DMS53 (cell line): ENCODE measurements around the gene C1QTNF6.
"Not testable (repeated sequence)": the region's sequence is repeated elsewhere in the genome, so short reads cannot be mapped to it uniquely, and the experiment has no call there.

ENCODE experiments used
- DNase-seq: peaks from one replicate; lab custom pipeline; 2025; lab: John Stamatoyannopoulos, UW

Gene C1QTNF6

GRCh38 chr22:37176464-37177061, 11.5 kb downstream of the C1QTNF6 start:
- DNase-seq, result no peak

GRCh38 chr22:37175414-37176281, 12.4 kb downstream of the C1QTNF6 start:
- DNase-seq, result no peak

- DNase-seq, result no peak
Observed at GRCh38 chr22:37174964-37175363, 13.1 kb downstream of the C1QTNF6 start.

GRCh38 chr22:37173709-37174108, 14.3 kb downstream of the C1QTNF6 start:
- no peak for DNase-seq

GRCh38 chr22:37172266-37173245, 15.5 kb downstream of the C1QTNF6 start:
- no peak for DNase-seq

DNA sequence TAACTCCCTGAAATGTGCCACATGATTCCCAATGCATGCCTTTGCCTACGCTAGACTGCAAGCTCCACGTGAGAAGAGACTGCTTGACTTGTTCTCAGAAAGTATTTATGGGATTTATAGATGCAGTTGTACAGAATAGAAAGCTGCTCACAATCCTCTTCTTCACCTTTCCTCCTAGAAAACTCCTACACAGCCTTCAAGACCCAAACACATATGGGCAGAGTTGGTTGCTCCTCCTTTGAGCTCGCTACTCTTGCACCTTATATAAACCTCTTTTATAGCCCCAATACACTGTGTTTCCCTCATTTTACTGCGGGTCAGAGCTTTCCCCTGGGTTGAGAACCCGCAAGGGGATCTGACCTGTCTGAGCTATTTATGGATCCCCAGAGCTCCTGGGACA, 16.4 kb downstream of the C1QTNF6 start:
- DNase-seq, result no peak

GRCh38 chr22:37170689-37171405, 17.2 kb downstream of the C1QTNF6 start:
- not testable (repeated sequence) for DNase-seq

DNA sequence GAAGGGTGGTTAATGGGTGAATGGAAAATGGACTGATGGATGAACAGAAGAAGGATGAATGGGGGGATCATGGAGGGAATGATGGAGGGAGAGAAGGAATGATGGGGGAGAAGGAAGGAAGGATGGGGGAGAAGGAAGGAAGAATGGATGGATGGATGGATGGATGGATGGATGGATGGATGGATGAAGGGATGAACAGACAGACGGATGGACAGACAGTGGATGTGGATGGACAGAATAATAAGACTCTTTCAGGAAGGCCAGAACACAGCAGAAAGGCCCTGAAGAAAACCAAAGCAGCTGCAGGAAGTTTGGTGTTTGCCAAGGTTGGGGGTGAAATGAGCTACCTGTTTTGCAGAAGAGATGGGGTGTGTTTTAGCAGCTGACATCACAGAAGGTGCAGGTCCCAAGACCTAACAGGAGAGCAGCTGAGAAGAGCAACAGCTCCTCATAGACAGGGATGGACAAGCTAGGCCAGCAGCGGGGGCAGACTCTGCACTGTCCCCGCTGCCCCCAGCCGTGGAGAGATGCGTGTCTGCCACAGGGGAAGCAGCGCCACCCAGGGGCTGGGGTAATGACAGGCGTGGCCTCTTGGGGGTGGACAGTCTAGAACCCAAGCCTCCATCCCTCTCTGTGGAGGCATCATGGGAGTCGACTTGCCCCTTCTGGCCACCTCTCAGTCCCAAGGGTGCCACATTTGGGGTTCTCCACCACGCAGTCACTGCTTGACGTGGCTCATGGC, 17.9 kb downstream of the C1QTNF6 start:
- no peak for DNase-seq

DNA sequence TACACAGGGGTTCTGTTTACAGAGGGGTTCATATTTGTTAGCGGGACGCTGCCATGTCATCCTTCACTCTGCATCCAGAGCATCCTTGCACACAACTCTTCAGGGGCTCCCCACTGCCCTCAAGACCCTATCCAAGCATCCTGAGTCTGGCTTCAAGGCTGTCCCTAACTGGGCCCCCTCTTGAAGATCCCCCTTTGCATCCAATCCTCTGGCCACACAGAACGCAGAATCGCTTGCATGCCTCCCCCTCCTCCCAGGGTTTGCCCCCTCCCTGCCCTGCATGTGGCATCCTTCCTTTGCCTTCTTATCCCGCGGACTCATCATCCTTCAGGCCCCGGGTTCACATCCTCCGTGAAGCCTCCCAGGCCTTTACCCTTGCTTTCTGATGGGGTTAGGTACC, 18.6 kb downstream of the C1QTNF6 start:
- no peak for DNase-seq

- no peak for DNase-seq
Observed at GRCh38 chr22:37167981-37168647, 19.9 kb downstream of the C1QTNF6 start.

DNA sequence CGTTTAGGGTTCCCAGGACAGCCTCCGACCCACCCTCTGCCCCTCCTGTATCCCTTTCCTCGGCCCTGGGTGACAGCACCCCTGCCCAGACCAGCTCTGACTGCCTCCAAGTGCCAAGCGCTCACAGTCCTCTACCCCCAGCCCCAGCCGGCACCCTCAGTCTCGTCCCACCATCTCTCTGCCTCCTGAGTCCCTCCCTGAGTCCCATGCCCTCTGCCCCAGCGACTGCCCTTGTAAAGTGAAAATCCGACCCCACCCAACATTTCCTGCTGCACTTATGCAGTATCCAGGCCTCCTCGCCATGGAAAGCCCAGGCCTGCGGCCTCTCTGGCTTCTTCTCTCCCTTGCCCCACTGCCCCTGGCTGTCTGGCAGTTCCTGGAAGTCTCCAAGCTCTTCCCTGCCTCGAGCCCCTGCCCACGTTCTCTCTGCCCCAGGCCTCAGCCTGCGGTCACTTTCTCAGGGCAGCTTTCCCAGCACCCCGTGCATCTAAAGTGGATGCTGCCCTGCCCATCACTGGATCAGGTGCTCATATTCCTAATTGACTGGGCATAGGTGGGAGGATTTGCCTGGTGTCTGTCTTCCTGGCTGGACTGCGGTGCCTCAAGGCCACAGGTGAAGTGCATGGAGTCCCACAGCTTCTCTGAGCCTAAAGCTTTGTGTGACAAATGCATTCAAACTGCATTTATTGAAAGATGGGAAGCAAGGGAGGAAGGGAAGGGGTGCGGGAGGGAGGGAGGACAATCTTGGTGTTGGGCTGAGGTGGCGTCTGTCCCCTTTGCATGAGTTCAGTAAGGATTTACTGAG, 20.7 kb downstream of the C1QTNF6 start:
- no peak for DNase-seq

DNA sequence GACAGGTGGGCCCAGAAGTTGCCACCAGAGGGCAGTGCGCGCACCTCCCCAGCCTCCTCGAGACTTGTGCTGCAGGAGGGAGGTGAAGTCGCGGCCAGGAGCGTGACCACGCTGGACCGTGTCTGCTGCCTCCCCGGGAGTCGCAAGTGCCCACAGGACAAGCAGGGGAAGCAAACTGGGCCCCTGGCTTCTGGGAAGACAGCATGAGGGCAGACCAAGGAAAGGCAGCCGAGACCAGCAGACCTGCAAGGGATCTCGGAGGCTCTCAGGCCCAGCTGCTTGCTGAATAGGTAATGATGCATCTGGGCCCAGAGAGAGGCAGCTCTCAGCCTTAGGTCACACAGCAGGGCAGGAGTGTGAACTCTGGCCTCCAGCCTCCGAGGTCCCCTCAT, 21.4 kb downstream of the C1QTNF6 start:
- DNase-seq, result peak; percentile 51

DNA sequence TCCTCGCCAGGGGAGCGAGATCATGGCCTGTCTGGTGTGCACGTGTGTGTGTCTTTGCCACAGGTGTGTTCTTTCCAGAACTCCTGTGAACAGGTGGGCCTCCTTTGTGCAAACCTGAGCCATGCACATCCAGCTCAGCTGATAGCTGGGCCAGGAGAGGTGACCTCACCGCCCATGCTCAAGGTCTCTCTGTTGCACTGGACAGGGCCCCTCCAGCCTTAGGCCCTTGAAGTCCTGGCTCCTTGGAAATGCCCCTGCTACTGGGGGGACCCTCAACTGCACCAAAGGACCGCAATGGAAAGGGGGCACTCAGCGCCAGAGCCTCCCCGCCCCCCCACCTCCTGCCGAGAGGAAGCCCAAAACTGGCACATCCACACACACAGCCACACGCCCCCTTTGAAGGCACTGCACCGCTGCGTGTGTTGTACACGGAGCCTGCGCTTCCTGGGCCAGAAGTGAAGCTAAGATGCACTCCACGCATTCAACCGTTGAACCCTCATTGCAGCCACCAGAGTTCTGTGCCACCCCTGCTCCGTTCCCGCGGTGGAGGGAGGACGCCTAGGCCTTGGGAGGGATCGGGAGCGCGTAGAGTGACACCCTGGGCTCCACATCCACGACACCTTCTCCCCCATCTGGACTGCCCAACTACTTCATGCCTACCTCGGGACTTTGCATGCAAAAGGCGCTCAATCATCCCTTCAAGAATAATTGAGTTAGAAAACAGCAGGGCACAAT, 21.9 kb downstream of the C1QTNF6 start:
- DNase-seq, result no peak

DNA sequence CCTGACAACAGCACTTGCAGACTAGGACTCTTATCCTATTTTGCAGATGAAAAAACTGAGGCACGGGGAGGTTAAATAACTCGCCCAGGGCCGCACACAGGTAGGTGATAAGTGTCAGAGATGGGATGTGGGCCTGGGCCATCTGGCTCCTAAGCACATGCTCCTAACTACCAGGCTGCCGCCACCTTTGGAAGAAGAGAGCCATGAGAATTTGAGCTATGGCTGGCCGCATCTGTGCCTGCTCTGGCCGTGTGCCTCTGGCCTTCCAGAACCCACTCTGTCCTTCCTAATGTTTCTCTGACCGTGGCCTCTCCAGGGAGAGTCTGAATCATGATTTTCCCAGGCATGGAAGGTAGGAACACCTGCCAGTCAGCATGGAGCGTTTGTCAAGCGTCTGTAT, 23.0 kb downstream of the C1QTNF6 start:
- no peak for DNase-seq

DNA sequence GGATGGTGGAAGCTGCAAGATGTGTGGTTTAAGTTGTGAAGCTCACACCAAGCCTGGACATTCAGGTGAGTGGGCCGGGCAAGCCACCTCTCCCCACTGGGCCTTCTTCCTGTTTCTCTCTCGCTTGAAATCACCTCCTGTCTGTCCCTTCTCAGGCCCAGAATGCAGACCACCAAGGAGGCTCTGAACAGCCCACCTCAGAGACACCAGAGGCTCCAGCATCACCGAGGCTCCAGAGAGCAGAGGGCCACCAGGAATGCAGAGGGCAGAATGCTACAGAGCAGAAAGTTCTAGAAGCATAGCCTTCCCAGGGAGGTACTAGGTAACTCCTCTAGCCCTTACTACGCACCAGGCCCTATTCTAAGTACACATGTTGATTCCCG, 23.6 kb downstream of the C1QTNF6 start:
- no peak for DNase-seq

DNA sequence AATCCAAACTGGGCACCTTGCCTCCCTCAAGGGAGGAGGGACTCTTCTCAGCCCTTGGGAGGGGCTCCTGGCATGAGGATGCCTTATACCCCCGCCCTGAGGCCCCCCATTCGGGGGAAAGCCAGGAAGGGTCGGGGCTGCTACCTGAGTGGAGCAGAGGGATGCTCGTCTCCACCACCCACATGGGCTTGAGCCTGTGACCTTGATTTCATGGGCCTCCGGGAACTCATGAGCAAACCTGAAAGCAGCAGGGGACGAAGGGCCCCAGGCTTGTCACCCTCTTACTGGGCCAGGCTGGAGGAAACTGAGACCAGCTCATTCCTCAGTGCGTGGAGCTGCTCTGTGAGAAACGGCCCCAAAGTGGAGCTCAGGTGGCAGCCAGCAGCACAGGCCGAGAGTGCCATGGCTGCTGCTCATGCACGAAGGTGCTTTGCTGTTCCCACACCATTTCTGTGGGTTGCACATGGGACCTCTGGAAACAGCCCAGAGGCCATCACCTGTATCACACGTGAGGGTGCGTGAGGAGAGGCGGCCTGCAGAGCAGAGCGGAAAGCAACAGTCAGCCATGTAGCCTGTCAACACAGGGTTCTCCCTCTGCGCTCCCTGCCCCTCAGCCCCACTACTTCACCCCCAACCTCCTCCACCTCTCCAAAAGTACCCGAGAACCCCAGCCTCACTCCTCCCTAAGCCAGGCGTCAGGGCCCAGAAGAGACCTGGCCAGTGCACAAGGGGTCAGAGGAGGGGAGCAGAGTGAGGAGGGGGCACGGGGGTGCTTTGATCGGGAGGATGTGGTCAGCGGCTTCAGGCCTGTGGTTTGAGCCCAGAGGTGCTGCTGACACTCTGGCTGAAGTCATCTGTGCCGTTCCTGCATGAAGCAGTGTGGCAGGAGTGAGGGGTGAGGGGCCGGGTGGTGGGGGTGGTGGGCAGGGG, 24.2 kb downstream of the C1QTNF6 start:
- DNase-seq, result no peak

DNA sequence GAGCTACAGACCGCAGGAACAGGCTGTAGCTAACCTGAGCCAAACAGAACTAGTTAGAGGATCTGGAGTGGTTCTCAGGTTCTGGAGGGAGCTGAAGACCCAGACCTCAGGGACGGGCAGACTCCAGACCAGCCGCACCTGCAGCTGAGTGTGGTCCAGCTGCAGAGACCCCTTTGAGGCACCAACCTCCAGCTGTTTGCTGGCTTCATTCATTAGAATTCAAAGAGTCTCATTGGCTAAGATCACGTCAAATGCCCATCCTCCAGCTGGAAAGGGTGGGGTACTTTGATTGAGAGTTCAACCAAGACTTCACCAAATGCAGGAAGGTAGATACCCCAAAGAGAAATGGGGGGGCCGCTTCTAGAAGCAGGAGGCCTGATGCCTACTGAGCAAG, 25.0 kb downstream of the C1QTNF6 start:
- DNase-seq, result no peak
